ENCODE results near the gene TOE1.
A peak's percentile ranks its signal among the peaks of the same experiment; 100 is the strongest.

Gene TOE1

GRCh38 chr1:45326627-45327623 lies 13.0 kb upstream of the TOE1 start, which contains the start of gene HPDL:
TSS of gene HPDL (plus strand) at chr1:45326895. CDS start at chr1:45327149, 254 bp downstream.
- peak; percentile 23 for DNase-seq

GRCh38 chr1:45327644-45328515 lies 12.1 kb upstream of the TOE1 start:
- DNase-seq, result no peak

DNA sequence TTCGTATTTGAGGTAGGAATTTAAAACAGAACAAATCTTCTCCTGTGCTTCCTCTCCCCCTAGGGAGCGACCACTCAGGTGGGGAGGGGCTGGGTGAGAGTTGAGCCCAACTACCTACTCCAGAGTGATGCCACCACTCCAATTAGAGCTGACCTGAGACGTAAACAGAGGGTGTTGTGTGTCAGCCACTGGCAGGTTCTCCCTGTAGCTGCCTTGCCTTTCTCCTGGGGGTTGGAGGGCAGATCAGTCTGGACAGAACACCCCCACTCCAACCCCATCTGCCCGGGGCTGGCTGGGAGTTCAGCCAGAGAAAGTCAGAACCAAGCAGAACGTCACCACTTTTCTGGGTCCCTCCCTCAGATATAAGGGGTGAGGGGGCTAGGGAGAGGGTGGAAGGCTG lies 11.3 kb upstream of the TOE1 start:
- no peak for DNase-seq

DNA sequence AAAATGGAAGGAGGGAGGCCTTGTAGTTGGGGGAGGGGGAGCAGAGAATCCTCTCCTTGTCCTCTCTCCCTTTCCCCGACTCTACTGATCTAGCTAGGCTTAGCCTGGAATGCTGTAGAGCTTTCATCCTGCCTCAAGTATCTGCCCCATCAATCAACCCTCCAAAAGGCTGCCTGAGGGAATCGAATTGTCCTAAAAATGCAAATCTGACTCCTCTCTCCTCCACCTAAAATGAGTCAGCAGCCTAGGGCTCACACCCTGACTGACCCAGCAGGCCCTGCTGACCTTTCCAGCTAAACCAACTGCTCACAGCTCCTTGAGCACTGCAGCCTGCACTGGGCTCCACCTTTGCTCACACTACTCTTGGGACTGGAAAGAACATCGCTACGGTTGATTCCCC lies 10.5 kb upstream of the TOE1 start:
- no peak for DNase-seq

DNA sequence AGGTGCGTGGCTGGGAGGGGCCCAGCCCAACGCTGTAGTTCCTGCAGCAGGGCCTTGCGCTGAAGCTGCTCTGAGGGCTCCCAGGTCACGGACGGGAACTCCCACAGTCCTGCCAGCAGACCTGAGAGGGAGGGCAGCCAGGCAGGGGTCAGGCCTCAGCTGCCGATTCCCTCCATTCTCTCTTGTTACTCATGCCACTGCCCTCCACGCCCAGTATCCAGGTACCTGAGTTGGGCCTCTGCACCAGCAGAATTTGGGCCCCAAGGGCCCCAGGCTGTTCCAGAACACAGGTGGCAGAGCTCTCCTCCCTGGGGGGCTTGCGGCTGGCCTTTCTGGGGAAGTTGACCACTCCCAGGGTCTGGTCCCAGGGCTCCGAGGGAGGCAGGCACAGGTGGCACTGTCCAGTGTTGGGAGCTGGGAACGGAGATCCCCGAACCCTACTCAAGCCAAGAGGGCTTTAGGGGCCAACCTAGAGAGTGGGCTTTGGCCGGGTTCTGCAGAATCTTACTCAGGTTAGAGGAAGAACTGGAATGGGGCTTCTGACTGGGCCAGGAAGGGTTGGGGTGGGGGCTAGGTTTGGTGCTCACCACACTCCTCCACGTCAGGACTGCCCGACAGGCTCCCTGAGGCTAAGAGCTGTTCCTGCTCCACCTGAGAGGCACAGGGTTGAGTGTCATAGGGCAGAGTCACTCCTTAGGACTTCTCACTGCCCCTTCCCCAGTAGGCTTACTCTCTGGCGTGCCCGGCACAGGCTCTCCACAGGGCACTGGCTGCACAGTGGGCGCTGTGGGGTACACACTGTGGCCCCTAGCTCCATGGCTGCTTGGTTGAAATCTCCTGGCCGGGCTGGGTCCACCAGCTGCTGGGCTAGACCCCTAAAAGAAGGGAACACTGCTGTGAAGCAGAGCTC lies 8.3 kb upstream of the TOE1 start:
- DNase-seq, result no peak

- no peak for DNase-seq
Measured at GRCh38 chr1:45332346-45332720, 7.6 kb upstream of the TOE1 start.

DNA sequence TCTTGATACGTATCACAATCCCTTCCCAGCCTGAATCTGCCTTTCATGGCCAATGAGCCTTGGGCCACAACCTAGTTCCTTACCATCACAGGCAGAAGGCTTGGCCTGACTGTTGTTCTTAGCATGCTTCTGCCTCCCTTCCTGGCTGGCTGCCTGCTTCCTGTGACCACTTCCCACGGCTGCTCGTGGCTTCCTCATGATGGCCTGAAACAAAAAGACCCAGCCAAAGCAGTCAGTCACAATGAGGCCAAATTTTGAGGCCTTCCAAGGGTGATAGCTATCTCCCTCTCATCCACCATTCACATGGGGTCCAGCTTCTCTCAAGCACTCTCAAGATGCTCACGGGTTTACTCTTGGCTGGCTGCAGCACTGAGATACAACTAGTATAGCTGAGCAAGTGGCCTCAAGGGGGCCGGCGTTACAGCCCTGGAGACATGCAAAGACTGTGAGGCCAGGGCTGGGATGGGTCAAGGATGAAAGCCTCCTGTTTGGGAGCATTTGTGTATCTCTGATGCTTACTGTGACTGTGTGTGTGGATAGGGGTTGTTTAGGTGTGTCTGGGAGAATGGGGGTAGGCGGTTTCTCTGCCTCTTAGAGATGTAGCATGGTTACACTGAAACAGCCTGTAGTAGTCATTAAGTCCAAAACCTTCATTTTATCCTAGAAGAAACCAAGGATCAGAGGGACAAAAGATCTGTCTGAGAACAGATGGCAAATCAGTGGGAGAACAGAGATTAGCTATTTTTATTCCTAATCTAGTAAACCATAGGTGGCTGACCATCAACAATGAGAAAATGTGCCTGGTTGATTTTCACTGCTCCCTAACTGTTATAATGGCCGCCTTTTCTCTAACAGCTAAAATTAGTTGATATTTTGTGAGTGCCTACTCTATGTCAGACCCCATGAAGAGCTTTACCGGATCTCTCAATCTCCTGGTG lies 5.4 kb upstream of the TOE1 start:
- DNase-seq, result no peak

GRCh38 chr1:45335855-45336324 lies 4.1 kb upstream of the TOE1 start:
- no peak for DNase-seq

- no peak for DNase-seq
Measured at GRCh38 chr1:45337630-45338325, 2.2 kb upstream of the TOE1 start.

- DNase-seq, result no peak
Measured at GRCh38 chr1:45340816-45341466, 971 bp downstream of the TOE1 start.

DNA sequence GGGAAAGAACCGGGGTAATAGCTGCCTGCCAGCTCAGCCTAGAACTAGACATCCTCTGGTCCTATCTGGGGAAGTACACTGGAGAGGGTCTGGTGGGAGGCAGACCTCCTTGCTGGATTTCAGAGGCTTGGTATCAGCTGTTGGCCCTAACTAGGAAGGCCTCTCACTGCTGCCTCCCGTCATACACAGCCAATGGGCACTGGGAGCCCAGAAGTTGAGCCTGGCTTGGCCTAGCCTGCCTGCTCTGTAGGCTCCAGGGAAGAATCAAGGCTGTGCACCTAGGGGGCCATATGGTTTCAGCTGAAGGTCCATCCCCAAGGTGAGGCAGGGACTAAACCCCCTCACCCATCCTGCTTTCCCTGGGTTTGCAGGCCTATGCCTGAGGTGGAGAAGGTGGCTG lies 4.5 kb downstream of the TOE1 start:
- DNase-seq, result no peak

DNA sequence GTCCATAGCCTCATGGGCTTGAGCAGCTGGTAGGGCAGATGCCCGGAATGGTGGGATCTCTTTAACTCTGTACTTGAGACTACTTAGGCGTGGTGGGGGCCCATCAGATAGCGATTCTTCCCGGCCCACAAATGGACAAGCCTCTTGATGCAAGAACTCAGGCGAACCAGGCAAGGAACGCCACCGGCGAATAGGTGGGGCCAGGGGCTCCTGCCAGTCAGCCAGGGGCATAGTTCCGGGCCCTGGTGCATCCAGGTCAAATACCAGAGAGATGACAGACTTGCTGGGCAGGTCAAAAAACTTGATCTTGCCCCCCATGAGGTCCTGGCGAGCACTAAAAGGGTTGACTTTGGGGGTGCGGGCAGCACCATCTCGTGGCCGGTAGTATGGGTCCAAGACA lies 5.0 kb downstream of the TOE1 start:
- DNase-seq, result no peak

DNA sequence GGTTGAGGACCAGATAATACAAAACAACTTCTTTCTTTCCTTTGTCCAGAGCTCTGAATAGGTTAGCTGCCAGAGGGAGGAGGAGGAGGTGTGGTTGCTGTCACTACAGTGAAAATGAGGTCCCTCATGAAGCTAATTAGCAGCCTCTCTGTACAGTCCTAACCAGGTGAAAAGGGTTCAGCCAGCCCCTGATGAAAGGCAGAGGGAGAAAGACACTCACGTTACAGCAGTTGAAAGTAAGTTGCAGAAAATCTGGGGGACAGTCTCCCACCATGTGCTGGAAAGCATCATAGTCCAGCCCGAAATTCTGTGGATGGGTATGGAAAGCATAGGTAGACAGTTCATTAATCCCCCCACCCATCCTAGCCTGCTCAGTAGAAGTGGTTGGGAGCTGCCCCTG lies 6.5 kb downstream of the TOE1 start:
- DNase-seq, result no peak

DNA sequence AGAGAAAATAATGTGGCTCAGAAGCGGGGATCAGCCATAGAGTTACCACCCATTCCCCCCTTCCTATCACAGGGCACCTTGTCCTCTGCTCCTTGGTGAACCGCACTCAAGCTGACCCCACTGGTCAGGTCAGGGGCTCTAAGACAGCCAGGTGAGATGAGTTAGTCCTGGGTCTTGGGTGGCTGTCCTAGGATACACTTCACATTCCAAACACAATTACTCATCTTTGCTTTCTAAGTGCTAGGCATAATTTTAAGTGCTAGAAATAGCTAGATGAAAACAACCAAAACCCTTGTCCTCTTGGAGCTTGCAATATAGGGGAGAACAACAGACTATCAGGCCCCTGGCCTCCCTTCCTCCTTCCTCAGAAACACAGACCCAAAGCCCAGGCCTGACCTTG lies 8.1 kb downstream of the TOE1 start:
- no peak for DNase-seq

GRCh38 chr1:45348609-45348965 lies 8.6 kb downstream of the TOE1 start:
- DNase-seq, result no peak

- no peak for DNase-seq
Measured at GRCh38 chr1:45348966-45349677, 9.2 kb downstream of the TOE1 start.

- DNase-seq, result no peak
Measured at GRCh38 chr1:45351508-45351907, 11.5 kb downstream of the TOE1 start.

DNA sequence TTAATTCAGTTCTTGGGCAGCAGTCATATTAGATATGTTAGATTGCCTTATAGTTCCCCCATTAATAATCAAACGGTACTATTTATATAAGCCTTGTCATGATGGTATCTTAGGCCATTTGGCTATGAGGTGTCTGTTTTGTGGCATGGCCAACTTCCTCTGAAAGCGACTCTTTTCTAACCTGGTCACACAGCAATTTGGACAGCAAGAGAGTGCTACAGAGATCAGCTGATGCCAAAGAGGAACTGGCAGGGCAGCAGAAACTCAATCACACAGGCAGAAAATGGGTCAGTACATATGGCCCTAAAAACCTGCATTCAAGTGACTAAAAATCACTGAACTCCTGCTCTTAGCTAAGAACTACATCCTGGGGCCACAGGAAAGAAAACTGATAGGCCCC lies 13.7 kb downstream of the TOE1 start:
- DNase-seq, result no peak

GRCh38 chr1:45354838-45355237 lies 14.9 kb downstream of the TOE1 start:
- no peak for DNase-seq
